ENCODE measurements around the gene RGS8. TPM values are rescaled to one million over a fixed set of nuclear protein-coding genes. Genes with fewer than 3 reads are reported as not detected.

RGS8 gene
- total and polyA plus RNA-seq, 2 donors (not counting 1 experiment from before 2014, with no cell fraction given), result not detected

DNA sequence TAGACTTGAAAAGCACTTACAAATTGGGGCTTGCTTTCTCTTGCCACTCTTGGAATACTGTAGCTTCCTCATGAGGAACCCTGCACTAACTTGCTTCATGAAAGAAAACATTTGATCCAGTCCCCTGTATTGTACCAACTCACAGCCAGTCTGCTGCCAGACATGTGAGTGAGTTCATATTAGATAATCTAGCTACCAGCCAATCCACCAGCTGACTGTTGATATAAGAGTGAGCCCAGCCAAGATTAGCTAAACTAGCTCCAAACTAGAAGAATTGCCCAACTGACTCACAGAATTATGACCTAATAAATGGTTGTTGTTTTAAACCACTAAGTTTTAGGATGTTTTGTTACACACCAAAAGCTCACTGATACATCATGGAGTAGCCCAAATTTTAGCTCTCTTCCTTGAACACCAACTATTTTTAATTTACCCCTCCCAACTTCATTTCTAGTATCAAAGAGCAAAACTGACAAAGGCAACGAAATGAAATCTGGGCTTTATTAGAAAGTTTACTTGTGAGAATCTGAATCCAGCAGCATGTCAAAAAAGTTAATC is 6.6 kb upstream of the RGS8 start:
- H3K27me3 ChIP-seq (replicated peaks in 1 of 4; ENCODE audit: control extremely low read depth in 1 of 4, control insufficient read depth in 3 of 4, insufficient read depth in 4 of 4, low read length in 3 of 4), result peaks cover 0 to 3% (median 0%) of the 10 kb centered on the region in 4 experiments
- no peak overlapping the region for H3K4me3 ChIP-seq (ENCODE audit: control extremely low read depth in 1 of 5, extremely low read depth in 1 of 5, insufficient read depth in 1 of 5, low read depth in 2 of 5, low read length in 4 of 5)
- no peak overlapping the region for H3K4me3 Mint-ChIP-seq
- intact Hi-C loops (cut with micrococcal nuclease), result no loop called here
- WGBS (ENCODE audit: insufficient coverage), result no CpG with 5 or more reads among the region's 1 CpG
- no peaks in the 10 kb centered on the region for H3K27me3 Mint-ChIP-seq
- peaks cover 0 to 4% (median 0%) of the 10 kb centered on the region in 3 donors for H3K9me3 ChIP-seq (ENCODE audit: control extremely low read depth in 1 of 3, control insufficient read depth in 2 of 3, insufficient read depth in 1 of 3, low read length in 2 of 3)
- H2AFZ ChIP-seq (ENCODE audit: insufficient read depth, low read depth, low read length, poor library complexity, severe bottlenecking), result no peak overlapping the region
- no peaks in the 10 kb centered on the region for H3K4me1 ChIP-seq (ENCODE audit: control insufficient read depth in 2 of 2, insufficient read depth in 2 of 2, low read length in 2 of 2)
- no peak overlapping the region for H3K27ac ChIP-seq (ENCODE audit: low read length in 2 of 2)
- H4K20me1 ChIP-seq (ENCODE audit: control insufficient read depth, insufficient read depth, low read length, poor library complexity, severe bottlenecking), result no peaks in the 10 kb centered on the region
- ChIA-PET CTCF (no interaction called here), POLR2A (no interaction called here)
- DNase-seq (no peak), ATAC-seq (ENCODE audit: low read depth) (no peak)
- no peak overlapping the region for H3K9ac ChIP-seq (ENCODE audit: low read length)
- no peak for TF ChIP-seq EZH2 (IDR thresholded peaks at IDR 0.05; ENCODE audit: borderline replicate concordance, insufficient read depth, low read depth, low read length, poor library complexity, severe bottlenecking)
- TF ChIP-seq, protein P1, sequence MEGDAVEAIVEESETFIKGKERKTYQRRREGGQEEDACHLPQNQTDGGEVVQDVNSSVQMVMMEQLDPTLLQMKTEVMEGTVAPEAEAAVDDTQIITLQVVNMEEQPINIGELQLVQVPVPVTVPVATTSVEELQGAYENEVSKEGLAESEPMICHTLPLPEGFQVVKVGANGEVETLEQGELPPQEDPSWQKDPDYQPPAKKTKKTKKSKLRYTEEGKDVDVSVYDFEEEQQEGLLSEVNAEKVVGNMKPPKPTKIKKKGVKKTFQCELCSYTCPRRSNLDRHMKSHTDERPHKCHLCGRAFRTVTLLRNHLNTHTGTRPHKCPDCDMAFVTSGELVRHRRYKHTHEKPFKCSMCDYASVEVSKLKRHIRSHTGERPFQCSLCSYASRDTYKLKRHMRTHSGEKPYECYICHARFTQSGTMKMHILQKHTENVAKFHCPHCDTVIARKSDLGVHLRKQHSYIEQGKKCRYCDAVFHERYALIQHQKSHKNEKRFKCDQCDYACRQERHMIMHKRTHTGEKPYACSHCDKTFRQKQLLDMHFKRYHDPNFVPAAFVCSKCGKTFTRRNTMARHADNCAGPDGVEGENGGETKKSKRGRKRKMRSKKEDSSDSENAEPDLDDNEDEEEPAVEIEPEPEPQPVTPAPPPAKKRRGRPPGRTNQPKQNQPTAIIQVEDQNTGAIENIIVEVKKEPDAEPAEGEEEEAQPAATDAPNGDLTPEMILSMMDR (IDR thresholded peaks at IDR 0.05), result no peak
- H3K79me2 ChIP-seq (ENCODE audit: control insufficient read depth, insufficient read depth, low read length), result no peaks in the 10 kb centered on the region
- no peaks in the 10 kb centered on the region for H3K4me1 Mint-ChIP-seq
- H3K36me3 ChIP-seq (replicated peaks in 1 of 2; ENCODE audit: control extremely low read depth in 1 of 2, control insufficient read depth in 1 of 2, extremely low read depth in 1 of 2, insufficient read depth in 2 of 2, low read length in 1 of 2), result no peaks in the 10 kb centered on the region
- no peak overlapping the region for H3K27ac Mint-ChIP-seq
- no peak overlapping the region for H3K4me2 ChIP-seq (replicated peaks; ENCODE audit: low read depth, low read length, poor library complexity, severe bottlenecking)
- peaks cover 5% of the 10 kb centered on the region for H3K9me3 Mint-ChIP-seq (ENCODE audit: insufficient read depth)

DNA sequence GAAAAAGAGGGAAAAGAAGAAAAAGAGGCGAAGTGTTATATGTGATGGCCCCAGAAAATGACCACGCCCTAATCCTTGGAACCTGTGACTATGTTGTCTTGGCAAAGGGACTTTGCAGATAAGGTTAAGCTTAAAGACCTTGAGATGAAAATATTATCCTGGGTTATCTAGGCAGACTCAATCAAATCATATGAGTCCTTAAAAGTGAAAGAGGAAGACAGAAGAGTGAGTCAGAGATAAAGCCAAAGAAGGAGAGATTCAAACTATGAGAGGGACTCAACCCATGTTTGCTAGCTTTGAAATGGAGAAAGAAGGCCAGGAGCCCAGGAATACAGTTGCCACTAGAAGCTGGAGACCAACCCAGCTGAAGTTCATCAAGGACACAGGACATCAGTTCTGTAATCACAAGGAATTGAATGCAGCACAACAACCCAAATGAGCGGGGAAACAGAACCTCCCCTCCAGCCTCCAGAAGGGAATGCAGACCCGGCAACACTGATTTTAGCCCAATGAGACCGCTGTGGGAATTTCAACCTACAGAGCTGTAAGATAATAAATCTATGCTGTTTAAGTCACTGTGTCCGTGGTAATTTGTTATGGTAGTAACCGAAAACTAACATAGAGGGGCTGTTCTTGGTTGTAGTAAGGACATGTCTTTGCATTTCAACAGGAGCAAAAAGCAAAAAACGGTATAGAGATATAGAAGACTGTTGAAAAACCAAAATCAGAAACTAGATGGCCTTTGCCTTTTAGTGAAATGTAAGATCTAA is 4.2 kb upstream of the RGS8 start:
- H3K36me3 ChIP-seq (replicated peaks in 1 of 2; ENCODE audit: control extremely low read depth in 1 of 2, control insufficient read depth in 1 of 2, extremely low read depth in 1 of 2, insufficient read depth in 2 of 2, low read length in 1 of 2), result no peaks in the 10 kb centered on the region
- DNase-seq (no peak), ATAC-seq (ENCODE audit: low read depth) (no peak)
- Mint-ChIP-seq H3K4me3 (no peak overlapping the region), H3K27ac (no peak overlapping the region), H3K4me1 (no peaks in the 10 kb centered on the region), H3K9me3 (ENCODE audit: insufficient read depth) (peaks cover 5% of the 10 kb centered on the region), H3K27me3 (peaks cover 4% of the 10 kb centered on the region)
- intact Hi-C loops (cut with micrococcal nuclease), result no loop called here
- H3K79me2 ChIP-seq (ENCODE audit: control insufficient read depth, insufficient read depth, low read length), result no peaks in the 10 kb centered on the region
- no peak overlapping the region for H3K4me2 ChIP-seq (replicated peaks; ENCODE audit: low read depth, low read length, poor library complexity, severe bottlenecking)
- H3K9me3 ChIP-seq (ENCODE audit: control extremely low read depth in 1 of 3, control insufficient read depth in 2 of 3, insufficient read depth in 1 of 3, low read length in 2 of 3), result peaks cover 0 to 4% (median 0%) of the 10 kb centered on the region in 3 donors
- WGBS (ENCODE audit: insufficient coverage), result 92% methylated on average over 2 of the region's 8 CpGs
- H4K20me1 ChIP-seq (ENCODE audit: control insufficient read depth, insufficient read depth, low read length, poor library complexity, severe bottlenecking), result no peaks in the 10 kb centered on the region
- TF ChIP-seq, protein P1 (IDR thresholded peaks at IDR 0.05), result no peak
- peaks cover 0 to 10% (median 5%) of the 10 kb centered on the region in 4 experiments for H3K27me3 ChIP-seq (replicated peaks in 1 of 4; ENCODE audit: control extremely low read depth in 1 of 4, control insufficient read depth in 3 of 4, insufficient read depth in 4 of 4, low read length in 3 of 4)
- H3K4me1 ChIP-seq (ENCODE audit: control insufficient read depth in 2 of 2, insufficient read depth in 2 of 2, low read length in 2 of 2), result no peaks in the 10 kb centered on the region
- no peak overlapping the region for H3K27ac ChIP-seq (ENCODE audit: low read length in 2 of 2)
- H2AFZ ChIP-seq (ENCODE audit: insufficient read depth, low read depth, low read length, poor library complexity, severe bottlenecking), result no peak overlapping the region
- H3K9ac ChIP-seq (ENCODE audit: low read length), result no peak overlapping the region
- ChIA-PET CTCF (no interaction called here), POLR2A (interaction anchor here (0.5 kb wide), 1 partner anchor 488 kb away, joined by 4 read pairs; no protein-coding TSS in a partner anchor)
- no peak overlapping the region for H3K4me3 ChIP-seq (ENCODE audit: control extremely low read depth in 1 of 5, extremely low read depth in 1 of 5, insufficient read depth in 1 of 5, low read depth in 2 of 5, low read length in 4 of 5)
